Right renal cortex interstitium (tissue), 3 donors: Measurements from ENCODE around the gene BCORL1. TPM values are rescaled to one million over a fixed set of nuclear protein-coding genes. Genes with fewer than 3 reads are reported as not detected.

Experiments
- DNase-seq, 3 donors: peaks; one replicate each; pipeline ENCODE4 v3.0.0-alpha.2; 2013; ENCODE audit warnings: low read depth in 3 of 3, low spot score in 2 of 3
- polyA plus RNA-seq, 3 donors: library from polyadenylated mRNA; unstranded; fragments of 120-200 nt; gene quantifications; one replicate each; pipeline ENCODE4 v1.2.1, GENCODE V29; 2013; ENCODE audit not compliant: insufficient read length in 3 of 3

Gene BCORL1
- polyA plus RNA-seq, 3 donors: 12.9 to 17.5 (median 14.7) TPM

GRCh38 chrX:130085551-130086446 lies 103.4 kb downstream of the BCORL1 start:
- no peak for DNase-seq

GRCh38 chrX:130086447-130087206 lies 104.2 kb downstream of the BCORL1 start:
- no peak for DNase-seq

- no peak for DNase-seq
Observed at GRCh38 chrX:130090364-130090763, 107.9 kb downstream of the BCORL1 start.

GRCh38 chrX:130091980-130092522 lies 109.6 kb downstream of the BCORL1 start:
- DNase-seq: no peak

- DNase-seq: no peak
Observed at GRCh38 chrX:130093271-130093670, 110.8 kb downstream of the BCORL1 start.

GRCh38 chrX:130094696-130095095 lies 112.3 kb downstream of the BCORL1 start:
- no peak for DNase-seq

GRCh38 chrX:130095249-130096030 lies 113.0 kb downstream of the BCORL1 start:
- DNase-seq: no peak

GRCh38 chrX:130097507-130098209 lies 115.2 kb downstream of the BCORL1 start:
- no peak for DNase-seq

- no peak for DNase-seq
Observed at GRCh38 chrX:130098210-130098552, 115.7 kb downstream of the BCORL1 start.

GRCh38 chrX:130100180-130100579 lies 117.7 kb downstream of the BCORL1 start:
- DNase-seq: no peak

- no peak for DNase-seq
Observed at GRCh38 chrX:130103605-130104004, 121.2 kb downstream of the BCORL1 start.

- no peak for DNase-seq
Observed at GRCh38 chrX:130105244-130105643, 122.8 kb downstream of the BCORL1 start.

- no peak for DNase-seq
Observed at GRCh38 chrX:130106071-130106470, 123.6 kb downstream of the BCORL1 start.

Other genes with a start within 250 kb of the BCORL1 start
- 100 to 1,000 TPM in 1 of 3 donors, 10 to 100 TPM in 2; 53.7 to 101 (median 56.2) TPM for gene XPNPEP2, start 243.7 kb upstream of the BCORL1 start, polyA plus RNA-seq
- 1 to 10 TPM; 1.7 to 2.0 (median 2.0) TPM for gene SASH3, start 202.7 kb upstream of the BCORL1 start, polyA plus RNA-seq
- 10 to 100 TPM; 42.1 to 45.8 (median 44.3) TPM for gene ZDHHC9, start 138.7 kb upstream of the BCORL1 start, polyA plus RNA-seq
- gene UTP14A, start 76.5 kb upstream of the BCORL1 start, polyA plus RNA-seq: 10 to 100 TPM; 26.2 to 30.8 (median 29.3) TPM
- gene ELF4, start 127.9 kb downstream of the BCORL1 start, polyA plus RNA-seq: 10 to 100 TPM; 11.1 to 12.2 (median 11.8) TPM
- gene AIFM1, start 183.2 kb downstream of the BCORL1 start, polyA plus RNA-seq: 100 to 1,000 TPM in 2 of 3 donors, 10 to 100 TPM in 1; 97.6 to 104 (median 102) TPM
- gene RAB33A, start 189.3 kb downstream of the BCORL1 start, polyA plus RNA-seq: under 1 TPM; 0.50 to 0.65 (median 0.54) TPM